H1 (cell line): ENCODE measurements around the gene ZNF516. TPM values are rescaled to one million over a fixed set of nuclear protein-coding genes. Genes with fewer than 3 reads are reported as not detected.

Experiments
- CTCF ChIA-PET: fragments of 300-600 bp; sonication (Branson Sonifier 250); formaldehyde crosslinking; loops from one replicate; lab custom pipeline; 2021; ENCODE audit not compliant: partially characterized antibody; lab: Charles Lee
- POLR2A ChIA-PET: fragments of 300-600 bp; sonication (Branson Sonifier 250); formaldehyde crosslinking; loops from one replicate; lab custom pipeline; 2021; ENCODE audit warnings: inconsistent platforms; ENCODE audit not compliant: partially characterized antibody; lab: Charles Lee
- DNase-seq, 2 experiments: peaks; one replicate each; pipeline versions ENCODE4 v3.0.0 to v3.0.0-alpha.2; 2010 to 2022; ENCODE audit warnings: low spot score in 2 of 2, low read depth in 1 of 2, mixed read lengths in 1 of 2
- FAIRE-seq: peaks from 2 replicates; lab custom pipeline; 2011; peaks lifted over from hg19 to GRCh38; lab: Jason Lieb, UNC
- H2AFZ ChIP-seq: 2 replicates; pipeline ENCODE4 v1.8.1; 2012; ENCODE audit warnings: low read length, inconsistent platforms
- H2AK5ac ChIP-seq: 2 replicates; pipeline ENCODE4 v1.6.1; 2013; ENCODE audit warnings: low read depth, low read length
- H2BK120ac ChIP-seq: replicated peaks from 2 replicates; pipeline ENCODE3; 2013; ENCODE audit warnings: low read depth, low read length, inconsistent platforms
- H2BK12ac ChIP-seq: 2 replicates; pipeline ENCODE4 v1.6.1; 2013; ENCODE audit warnings: low read depth, low read length
- H2BK15ac ChIP-seq: 2 replicates; pipeline ENCODE4 v1.6.1; 2013; ENCODE audit warnings: low read length
- H2BK20ac ChIP-seq: 2 replicates; pipeline ENCODE4 v1.6.1; 2013; ENCODE audit warnings: low read length
- H2BK5ac ChIP-seq: 2 replicates; pipeline ENCODE4 v1.6.1; 2013; ENCODE audit warnings: low read depth, low read length
- H3K14ac ChIP-seq: 2 replicates; pipeline ENCODE4 v1.6.1; 2013; ENCODE audit warnings: inconsistent platforms; ENCODE audit not compliant: insufficient read length
- H3K18ac ChIP-seq: 2 replicates; pipeline ENCODE4 v1.6.1; 2013; ENCODE audit warnings: low read length; ENCODE audit errors: extremely low read depth
- H3K23ac ChIP-seq: 2 replicates; pipeline ENCODE4 v1.6.1; 2013; ENCODE audit warnings: inconsistent platforms; ENCODE audit not compliant: insufficient read length
- H3K23me2 ChIP-seq: 2 replicates; pipeline ENCODE4 v1.6.1; 2013; ENCODE audit warnings: low read depth, low read length
- H3K27ac ChIP-seq: 2 replicates; pipeline ENCODE4 v1.6.1; 2011; ENCODE audit warnings: low read depth, low read length, inconsistent platforms
- H3K27me3 ChIP-seq, 4 experiments: replicated peaks in 1 of 4; 1 replicate in 1 of 4; 2 replicates in 3 of 4; pipeline versions ENCODE4 v1.6.1 to v1.8.1; 2011 to 2013; ENCODE audit warnings: low read length in 3 of 4, mild to moderate bottlenecking in 3 of 4, inconsistent platforms in 2 of 4, mixed read lengths in 2 of 4, moderate library complexity in 1 of 4; ENCODE audit not compliant: control insufficient read depth in 3 of 4, insufficient read depth in 3 of 4; ENCODE audit errors: extremely low read depth in 1 of 4
- H3K36me3 ChIP-seq, 4 experiments: 2 replicates each; pipeline versions ENCODE4 v1.6.1 to v1.8.1; 2011 to 2013; ENCODE audit warnings: mild to moderate bottlenecking in 4 of 4, low read length in 3 of 4, moderate library complexity in 2 of 4, control low read depth in 1 of 4, inconsistent platforms in 1 of 4; ENCODE audit not compliant: insufficient read depth in 4 of 4, control insufficient read depth in 2 of 4
- H3K4ac ChIP-seq: replicated peaks from 2 replicates; pipeline ENCODE3; 2013; ENCODE audit warnings: low read length, low read depth, mixed read lengths, inconsistent platforms; ENCODE audit not compliant: insufficient read length
- H3K4me1 ChIP-seq, 4 experiments: replicated peaks in 1 of 4; 1 replicate in 1 of 4; 2 replicates in 3 of 4; pipeline versions ENCODE4 v1.6.1 to v1.8.1; 2011 to 2013; ENCODE audit warnings: low read length in 3 of 4, inconsistent platforms in 2 of 4, mixed read lengths in 1 of 4; ENCODE audit not compliant: insufficient read depth in 4 of 4, control insufficient read depth in 3 of 4
- H3K4me2 ChIP-seq, 2 experiments: 2 replicates each; pipeline versions ENCODE4 v1.6.1 to v1.8.1; 2011 to 2013; ENCODE audit warnings: low read depth in 2 of 2, low read length in 2 of 2, control low read depth in 1 of 2, inconsistent platforms in 1 of 2, mild to moderate bottlenecking in 1 of 2; ENCODE audit not compliant: insufficient read depth in 1 of 2
- H3K4me3 ChIP-seq, 4 experiments: fragments of 200-600, 300-600 bp in 1 of 4; sonication (generic), shearing (Covaris generic), sonication (Bioruptor Twin) in 1 of 4; 2 replicates each; pipeline versions ENCODE4 v1.5.1 to v1.8.1; 2011 to 2016; ENCODE audit warnings: low read length in 4 of 4, low read depth in 3 of 4, control low read depth in 2 of 4, inconsistent platforms in 2 of 4, mild to moderate bottlenecking in 2 of 4, mixed read lengths in 1 of 4, moderate library complexity in 1 of 4; ENCODE audit not compliant: insufficient read depth in 2 of 4; ENCODE audit errors: extremely low read depth in 1 of 4
- H3K56ac ChIP-seq: replicated peaks from 2 replicates; pipeline ENCODE3; 2013; ENCODE audit warnings: low read depth, mild to moderate bottlenecking, mixed read lengths, low read length, inconsistent platforms; ENCODE audit not compliant: insufficient read length
- H3K79me1 ChIP-seq: 2 replicates; pipeline ENCODE4 v1.6.1; 2013; ENCODE audit warnings: low read depth, low read length, control low read depth
- H3K79me2 ChIP-seq, 2 experiments: 2 replicates each; pipeline versions ENCODE4 v1.6.1 to v1.8.1; 2012 to 2013; ENCODE audit warnings: low read length in 2 of 2, mild to moderate bottlenecking in 2 of 2, inconsistent platforms in 1 of 2; ENCODE audit not compliant: insufficient read depth in 2 of 2, control insufficient read depth in 1 of 2
- H3K9ac ChIP-seq, 4 experiments: replicated peaks in 1 of 4; 1 replicate in 1 of 4; 2 replicates in 3 of 4; pipeline versions ENCODE4 v1.6.1 to v1.8.1; 2011 to 2013; ENCODE audit warnings: low read depth in 3 of 4, low read length in 3 of 4, control low read depth in 2 of 4, mild to moderate bottlenecking in 2 of 4, moderate library complexity in 2 of 4, inconsistent platforms in 1 of 4; ENCODE audit errors: extremely low read depth in 1 of 4
- H3K9me3 ChIP-seq, 2 experiments: 2 replicates each; pipeline versions ENCODE4 v1.6.1 to v1.8.1; 2012 to 2013; ENCODE audit warnings: mild to moderate bottlenecking in 2 of 2, moderate library complexity in 2 of 2, control low read depth in 1 of 2, inconsistent platforms in 1 of 2, low read depth in 1 of 2, low read length in 1 of 2, mixed read lengths in 1 of 2; ENCODE audit not compliant: insufficient read depth in 2 of 2
- H4K20me1 ChIP-seq, 2 experiments: replicated peaks in 1 of 2; 2 replicates each; pipeline versions ENCODE3 to v1.8.1; 2011 to 2013; ENCODE audit warnings: inconsistent platforms in 2 of 2, low read length in 2 of 2, mild to moderate bottlenecking in 1 of 2; ENCODE audit not compliant: insufficient read depth in 2 of 2, control insufficient read depth in 1 of 2
- H4K5ac ChIP-seq: 2 replicates; pipeline ENCODE4 v1.6.1; 2013; ENCODE audit warnings: low read length, low read depth, mixed read lengths, inconsistent platforms; ENCODE audit not compliant: insufficient read length
- H4K8ac ChIP-seq: 2 replicates; pipeline ENCODE4 v1.8.0; 2013; ENCODE audit warnings: mild to moderate bottlenecking, moderate library complexity, low read length, inconsistent platforms; ENCODE audit not compliant: insufficient read depth; ENCODE audit errors: extremely low read depth
- H4K91ac ChIP-seq: replicated peaks from 2 replicates; pipeline ENCODE3; 2013; ENCODE audit warnings: low read length, mixed read lengths, inconsistent platforms; ENCODE audit not compliant: insufficient read length
- BCL11A ChIP-seq, 2 experiments: IDR thresholded peaks; one replicate each; pipeline ENCODE4 v1.6.1; 2011; ENCODE audit warnings: low read depth in 2 of 2, low read length in 2 of 2, mild to moderate bottlenecking in 2 of 2
- EGR1 ChIP-seq: IDR thresholded peaks from 2 replicates; pipeline ENCODE4 v1.6.1; 2011; ENCODE audit warnings: low read depth, low read length, borderline replicate concordance
- EZH2 ChIP-seq: fragments of 200-600 bp; sonication (generic); IDR thresholded peaks from 2 replicates; pipeline ENCODE4 v1.7.1; 2012; ENCODE audit warnings: low read depth, mild to moderate bottlenecking, moderate library complexity, low read length, inconsistent platforms; ENCODE audit not compliant: severe bottlenecking
- GABPA ChIP-seq: IDR thresholded peaks from 2 replicates; pipeline ENCODE4 v1.6.1; 2011; ENCODE audit warnings: mild to moderate bottlenecking, low read length, moderate library complexity, borderline replicate concordance; ENCODE audit not compliant: insufficient read depth
- HDAC2 ChIP-seq, 2 experiments: fragments of 300-600 bp in 1 of 2; sonication (generic) in 1 of 2; IDR thresholded peaks; 2 replicates each; pipeline ENCODE4 v1.6.1; 2011 to 2012; ENCODE audit warnings: low read depth in 2 of 2, low read length in 2 of 2, mild to moderate bottlenecking in 2 of 2, moderate library complexity in 2 of 2, borderline replicate concordance in 1 of 2, inconsistent platforms in 1 of 2
- TAF1 ChIP-seq: IDR thresholded peaks from 2 replicates; pipeline ENCODE4 v1.6.1; 2011; ENCODE audit warnings: mild to moderate bottlenecking, low read depth, low read length
- TAF7 ChIP-seq: optimal IDR thresholded peaks from 2 replicates; pipeline ENCODE3; 2011; ENCODE audit warnings: low read depth, mild to moderate bottlenecking, inconsistent platforms, low read length, moderate library complexity, borderline replicate concordance
- WGBS, 2 experiments: shearing (Covaris generic) in 1 of 2; methylation state at CpG; one replicate each; pipeline versions ENCODE4 v1.1.6 to v1.1.7; 2013 to 2015; ENCODE audit warnings: low lambda C conversion rate in 2 of 2, mixed read lengths in 2 of 2, inconsistent platforms in 1 of 2, low coverage in 1 of 2, missing lambda C conversion rate in 1 of 2; ENCODE audit not compliant: insufficient replicate concordance in 2 of 2, insufficient coverage in 1 of 2, insufficient read length in 1 of 2; ENCODE audit errors: extremely low coverage in 1 of 2, missing lambda C conversion rate in 1 of 2; 5-methylcytosine and 5-hydroxymethylcytosine counted together
- polyA plus RNA-seq, 7 experiments: library from polyadenylated mRNA; depleted of rRNA in 3 of 7; stranded (reverse) in 5 of 7; unstranded in 2 of 7; fragments of >200 nt in 5 of 7; fragments of 200-250 nt in 2 of 7; gene quantifications; 1 replicate in 5 of 7; 2 replicates in 1 of 7; 4 replicates in 1 of 7; pipeline versions ENCODE4 v1.2.1 to v1.2.3, GENCODE V29; 2011 to 2013; ENCODE audit warnings: missing spikeins in 2 of 7, mixed read lengths in 2 of 7
- total RNA-seq: library from RNA; stranded (reverse); fragmentation: NEBNext Ultra II Directional; extraction: Animal tissue kit (Norgen Biotek cat#: 25700); gene quantifications from 2 replicates; pipeline ENCODE4 v1.2.1, GENCODE V29; 2021
- TF ChIP-seq, protein P1 (sequence below): IDR thresholded peaks from 2 replicates; pipeline ENCODE4 v1.6.1; 2011; ENCODE audit warnings: low read length, improper control_type of control experiment
- TF ChIP-seq, protein P2 (sequence below): IDR thresholded peaks from 2 replicates; pipeline ENCODE4 v1.6.1; 2012; ENCODE audit warnings: inconsistent platforms

The ZNF516 gene
- total and polyA plus RNA-seq, 2 of the 8 experiments (the other 6 are each of a cell fraction or from before 2014, with no cell fraction given), result 7.3 to 17.0 TPM

DNA sequence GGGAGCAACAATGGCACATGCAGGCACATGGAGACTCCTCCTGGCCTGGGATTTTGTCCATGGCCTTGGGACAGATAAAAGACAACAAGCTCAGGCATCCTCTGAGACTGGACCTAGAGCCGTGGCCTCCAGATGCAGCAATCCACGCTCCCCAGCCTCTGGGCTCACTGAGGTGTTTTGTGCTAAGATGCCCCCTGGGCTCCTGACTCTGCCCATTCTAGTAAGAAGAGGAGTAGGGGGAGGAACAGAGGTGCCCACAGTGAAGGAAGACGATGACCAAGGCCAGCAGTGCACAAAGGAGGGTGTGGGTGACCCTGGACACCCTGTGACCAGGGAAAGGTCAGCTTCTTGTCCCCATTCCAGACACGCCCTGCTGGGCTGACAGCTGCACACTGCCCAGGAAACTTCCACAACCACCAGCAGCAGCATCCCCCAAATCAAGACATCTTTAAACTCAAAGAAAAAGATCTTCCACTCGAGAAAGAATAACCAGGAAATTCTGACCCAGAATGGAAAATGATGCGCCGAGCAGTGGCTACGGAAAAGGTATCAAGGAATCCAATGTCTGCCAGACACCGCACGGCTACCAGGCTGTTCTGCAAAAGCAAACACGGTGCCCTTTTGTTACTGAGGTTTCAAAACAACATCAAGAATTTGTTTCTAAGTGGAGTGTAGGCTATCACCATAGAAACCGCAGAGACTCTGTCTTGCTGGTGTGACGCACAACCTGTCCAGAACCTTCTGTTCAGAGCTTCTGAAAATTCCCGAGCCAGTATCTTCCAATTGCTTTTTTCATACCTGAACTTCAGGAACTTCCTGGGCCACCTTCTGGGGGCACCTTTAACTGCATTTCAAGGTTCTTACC, 65.5 kb downstream of the ZNF516 start:
- Histone ChIP-seq H4K5ac (no peak overlapping the region), H3K14ac (no peak overlapping the region), H3K79me2 (peaks cover 0 to 32% of the 10 kb centered on the region in 2 experiments; a peak in 2 of 4 replicates), H3K79me1 (peaks cover 11% of the 10 kb centered on the region), H3K18ac (no peak overlapping the region), H3K36me3 (no peaks in the 10 kb centered on the region), H3K9ac (no peak overlapping the region; a peak in 1 of 7 replicates), H2AFZ (no peak overlapping the region), H2BK15ac (no peak overlapping the region), H2BK20ac (no peak overlapping the region), H3K23me2 (no peaks in the 10 kb centered on the region), H3K56ac (no peak overlapping the region), H4K91ac (no peak overlapping the region), H2BK5ac (no peak overlapping the region), H3K23ac (no peak overlapping the region), H4K8ac (no peak overlapping the region), H3K27me3 (no peaks in the 10 kb centered on the region; a peak in 1 of 7 replicates), H3K9me3 (no peaks in the 10 kb centered on the region), H3K4me2 (no peak overlapping the region), H3K27ac (no peak overlapping the region), H3K4me3 (no peak overlapping the region), H2BK120ac (no peak overlapping the region), H2AK5ac (no peak overlapping the region), H2BK12ac (no peak overlapping the region), H3K4me1 (peaks cover 0 to 11% (median 7%) of the 10 kb centered on the region in 4 experiments; a peak in 4 of 7 replicates), H4K20me1 (peaks cover 3 to 17% of the 10 kb centered on the region in 2 experiments), H3K4ac (no peak overlapping the region)
- DNase-seq (no peak), FAIRE-seq (no peak)
- ChIA-PET POLR2A (no interaction called here), CTCF (interaction anchor here (0.8 to 2.5 kb wide), 8 partner anchors 21 to 51 kb away, joined by 3 to 9 read pairs (median 4); no protein-coding TSS in a partner anchor)
- WGBS, 2 experiments, result 95% methylated on average over 14 of the region's 14 CpGs; no CpG with 5 or more reads in 1 of the 2 experiments
- TF ChIP-seq HDAC2 (IDR thresholded peaks at IDR 0.05; ENCODE audit: borderline replicate concordance in 1 of 2, low read depth in 2 of 2, low read length in 2 of 2) (no peak), TAF7 (no peak), EZH2 (no peak), EGR1 (no peak), BCL11A (IDR thresholded peaks at IDR 0.05; ENCODE audit: low read depth in 2 of 2, low read length in 2 of 2) (no peak), GABPA (no peak), TAF1 (no peak)
- TF ChIP-seq, protein P1, sequence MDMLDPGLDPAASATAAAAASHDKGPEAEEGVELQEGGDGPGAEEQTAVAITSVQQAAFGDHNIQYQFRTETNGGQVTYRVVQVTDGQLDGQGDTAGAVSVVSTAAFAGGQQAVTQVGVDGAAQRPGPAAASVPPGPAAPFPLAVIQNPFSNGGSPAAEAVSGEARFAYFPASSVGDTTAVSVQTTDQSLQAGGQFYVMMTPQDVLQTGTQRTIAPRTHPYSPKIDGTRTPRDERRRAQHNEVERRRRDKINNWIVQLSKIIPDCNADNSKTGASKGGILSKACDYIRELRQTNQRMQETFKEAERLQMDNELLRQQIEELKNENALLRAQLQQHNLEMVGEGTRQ, result no peak
- TF ChIP-seq, protein P2, sequence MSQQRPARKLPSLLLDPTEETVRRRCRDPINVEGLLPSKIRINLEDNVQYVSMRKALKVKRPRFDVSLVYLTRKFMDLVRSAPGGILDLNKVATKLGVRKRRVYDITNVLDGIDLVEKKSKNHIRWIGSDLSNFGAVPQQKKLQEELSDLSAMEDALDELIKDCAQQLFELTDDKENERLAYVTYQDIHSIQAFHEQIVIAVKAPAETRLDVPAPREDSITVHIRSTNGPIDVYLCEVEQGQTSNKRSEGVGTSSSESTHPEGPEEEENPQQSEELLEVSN, result no peak
